ENCODE data around the gene DRGX.

DRGX gene

DNA sequence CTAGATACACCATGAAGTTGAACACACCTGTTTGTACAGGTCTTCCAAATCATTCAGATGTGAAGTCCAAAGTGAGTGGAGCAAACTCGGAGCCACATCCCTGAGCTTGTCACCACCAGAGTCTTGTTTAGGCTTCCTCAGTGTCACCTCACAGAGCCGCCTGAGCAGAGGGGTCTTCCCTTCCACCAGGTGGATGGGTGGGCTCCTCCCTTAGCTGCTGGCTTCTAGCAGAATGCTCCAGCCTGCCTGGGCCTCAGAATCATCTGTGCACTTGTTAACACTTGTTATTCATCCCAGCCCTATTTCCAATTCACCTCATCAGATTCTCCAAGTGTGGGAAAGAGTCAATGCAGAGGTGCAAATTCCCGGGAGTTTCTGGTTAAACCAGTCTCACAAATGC lies 64.5 kb downstream of the DRGX start:
- no peak overlapping the region for H3K9ac ChIP-seq
- H4K20me1 ChIP-seq: no peaks in the 10 kb centered on the region
- H3K4me3 ChIP-seq: no peak overlapping the region
- no peaks in the 10 kb centered on the region for H3K27me3 ChIP-seq
- no peaks in the 10 kb centered on the region for H3K36me3 ChIP-seq
- no peak for TF ChIP-seq Cebpa-rat (IDR thresholded peaks at IDR 0.05)
- H3K9me3 ChIP-seq (replicated peaks in 1 of 11): peaks cover 8 to 28% (median 17%) of the 10 kb centered on the region in 11 experiments; a peak in 17 of 22 replicates
- no peak overlapping the region for H3K4me2 ChIP-seq
- H3K27ac ChIP-seq: no peak overlapping the region
- peaks cover 0 to 8% (median 7%) of the 10 kb centered on the region in 10 experiments; a peak in 14 of 20 replicates for H3K4me1 ChIP-seq

- no peaks in the 10 kb centered on the region for H4K20me1 ChIP-seq
- no peak overlapping the region for H3K4me2 ChIP-seq
- peaks cover 4 to 17% (median 13%) of the 10 kb centered on the region in 11 experiments; a peak in 17 of 22 replicates for H3K9me3 ChIP-seq (replicated peaks in 1 of 11)
- no peaks in the 10 kb centered on the region for H3K27me3 ChIP-seq
- H3K4me3 ChIP-seq: no peak overlapping the region
- no peaks in the 10 kb centered on the region for H3K36me3 ChIP-seq
- H3K27ac ChIP-seq: no peak overlapping the region
- no peak for TF ChIP-seq Cebpa-rat (IDR thresholded peaks at IDR 0.05)
- peaks cover under 1 to 6% (median 4%) of the 10 kb centered on the region in 10 experiments; a peak in 13 of 20 replicates for H3K4me1 ChIP-seq
- H3K9ac ChIP-seq: no peak overlapping the region
These were observed 65.7 kb downstream of the DRGX start for GRCh38 chr10:49330127-49330665.

GRCh38 chr10:49329146-49329505 lies 66.8 kb downstream of the DRGX start:
- TF ChIP-seq Cebpa-rat (IDR thresholded peaks at IDR 0.05): no peak
- Histone ChIP-seq H3K9me3 (replicated peaks in 1 of 11) (peaks cover 0 to 7% (median 3%) of the 10 kb centered on the region in 11 experiments; a peak in 3 of 22 replicates), H3K4me1 (peaks cover 0 to 7% (median 0%) of the 10 kb centered on the region in 10 experiments; a peak in 4 of 20 replicates), H3K4me2 (peak overlapping the region in 1 of 11 experiments; percentile 29; a peak in 1 of 22 replicates), H3K4me3 (no peak overlapping the region), H3K27ac (no peak overlapping the region), H3K36me3 (no peaks in the 10 kb centered on the region), H3K9ac (no peak overlapping the region), H3K27me3 (no peaks in the 10 kb centered on the region), H4K20me1 (no peaks in the 10 kb centered on the region)

- no peak overlapping the region for H3K9ac ChIP-seq
- no peak overlapping the region for H3K4me3 ChIP-seq
- no peak overlapping the region for H3K27ac ChIP-seq
- H3K9me3 ChIP-seq (replicated peaks in 1 of 11): 0 out of 22 replicates have a peak, but pooled peaks cover 0 to 1% (median 0%) of the 10 kb centered on the region in 11 experiments
- H3K4me2 ChIP-seq: no peak overlapping the region
- no peaks in the 10 kb centered on the region for H4K20me1 ChIP-seq
- H3K27me3 ChIP-seq: no peaks in the 10 kb centered on the region
- no peaks in the 10 kb centered on the region for H3K36me3 ChIP-seq
- TF ChIP-seq Cebpa-rat (IDR thresholded peaks at IDR 0.05): no peak
- H3K4me1 ChIP-seq: peaks cover 0 to 7% (median 0%) of the 10 kb centered on the region in 10 experiments; a peak in 4 of 20 replicates
These were observed 67.3 kb downstream of the DRGX start for GRCh38 chr10:49328401-49329145.

DNA sequence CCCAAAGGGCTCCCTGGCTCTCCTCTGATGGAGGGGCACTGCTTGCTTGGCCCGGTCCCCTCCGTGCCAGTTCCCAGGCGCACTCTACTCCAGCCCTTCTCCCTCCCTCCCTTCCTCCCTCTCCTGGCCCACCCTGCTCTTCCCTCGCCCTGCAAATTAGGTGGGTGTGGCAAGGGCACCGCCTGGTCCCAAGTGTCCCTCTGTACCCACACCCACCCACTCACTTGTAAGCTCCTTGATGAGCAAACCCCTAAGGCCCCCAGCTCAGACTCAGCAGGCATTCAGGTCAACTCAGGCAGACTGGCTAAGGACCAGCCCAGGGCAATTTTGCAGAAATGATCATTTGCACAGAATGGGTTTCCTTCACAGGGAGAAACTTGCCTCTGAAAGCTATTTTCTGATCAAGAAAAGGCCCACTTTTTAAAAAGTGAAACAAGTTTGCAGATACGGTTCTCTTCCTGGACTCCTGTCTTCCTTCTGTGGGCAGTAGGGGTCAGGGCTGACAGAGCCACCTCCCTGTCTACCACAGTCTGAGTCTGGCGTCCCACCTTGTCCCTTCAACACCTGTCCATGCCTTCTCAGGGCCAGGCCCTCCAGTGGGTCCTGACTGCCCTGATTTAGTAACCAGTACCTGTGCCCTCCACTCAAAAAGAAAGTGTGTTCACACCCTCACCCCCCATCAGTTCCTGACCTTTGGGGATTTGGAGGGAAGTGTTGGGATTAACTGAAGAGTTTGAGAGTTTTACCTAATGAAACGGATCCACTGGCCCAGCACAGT lies 68.7 kb downstream of the DRGX start:
- TF ChIP-seq Cebpa-rat (IDR thresholded peaks at IDR 0.05): no peak
- no peaks in the 10 kb centered on the region for H3K36me3 ChIP-seq
- H3K4me2 ChIP-seq: no peak overlapping the region

DNA sequence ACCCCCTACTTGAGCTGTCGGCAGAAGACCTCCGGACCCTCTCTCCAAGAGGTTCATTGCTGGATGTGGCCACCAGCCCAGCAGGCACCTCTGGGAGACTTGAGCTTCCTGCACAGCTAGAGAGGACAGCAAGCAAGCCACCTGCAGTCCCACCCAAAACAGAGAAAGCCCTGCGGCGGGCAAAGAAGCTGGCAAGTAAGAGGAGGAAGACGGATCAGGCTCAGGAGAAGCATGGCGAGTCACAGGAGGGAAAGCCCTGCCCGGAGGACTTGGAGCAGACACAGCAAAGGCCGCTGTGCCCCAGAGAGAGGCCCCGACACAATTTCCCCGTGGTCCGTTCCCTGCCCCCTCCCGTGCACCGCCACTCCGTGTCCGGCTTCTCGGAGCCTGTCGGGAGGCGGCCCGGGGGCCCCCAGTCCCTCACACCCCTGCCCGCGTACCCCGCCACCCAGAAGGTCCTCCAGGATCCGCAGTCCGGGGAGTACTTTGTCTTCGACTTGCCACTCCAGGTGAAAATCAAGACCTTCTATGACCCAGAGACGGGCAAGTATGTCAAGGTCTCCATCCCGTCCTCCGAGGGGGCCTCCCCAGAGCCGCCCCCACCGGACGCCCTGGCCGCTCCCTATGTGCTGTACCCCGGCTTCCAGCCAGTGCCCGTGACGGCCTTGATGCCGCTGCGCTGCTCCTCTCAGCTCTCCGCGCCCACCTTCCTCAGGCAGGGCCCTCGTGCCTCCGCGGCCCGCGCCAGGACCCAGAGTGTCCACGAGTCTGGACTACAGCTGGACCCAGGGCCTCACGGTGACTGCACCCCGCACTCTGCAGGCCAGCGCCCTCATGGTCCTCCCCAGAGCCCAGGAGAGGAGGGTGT lies 69.7 kb downstream of the DRGX start:
- Histone ChIP-seq H3K9me3 (replicated peaks in 1 of 11) (no peaks in the 10 kb centered on the region), H3K9ac (no peak overlapping the region), H3K36me3 (no peaks in the 10 kb centered on the region), H4K20me1 (no peaks in the 10 kb centered on the region), H3K4me1 (peaks cover 0 to 7% (median 0%) of the 10 kb centered on the region in 10 experiments; a peak in 4 of 20 replicates), H3K27ac (no peak overlapping the region), H3K4me2 (no peak overlapping the region), H3K27me3 (no peaks in the 10 kb centered on the region), H3K4me3 (no peak overlapping the region)
- TF ChIP-seq Cebpa-rat (IDR thresholded peaks at IDR 0.05): no peak

More for the DNA sequence above, 68.7 kb downstream of the DRGX start:
- Histone ChIP-seq H4K20me1 (no peaks in the 10 kb centered on the region), H3K27ac (no peak overlapping the region), H3K9me3 (replicated peaks in 1 of 11) (no peaks in the 10 kb centered on the region), H3K4me3 (no peak overlapping the region), H3K27me3 (no peaks in the 10 kb centered on the region), H3K9ac (no peak overlapping the region), H3K4me1 (peaks cover 0 to 7% (median 0%) of the 10 kb centered on the region in 10 experiments; a peak in 4 of 20 replicates)

DNA sequence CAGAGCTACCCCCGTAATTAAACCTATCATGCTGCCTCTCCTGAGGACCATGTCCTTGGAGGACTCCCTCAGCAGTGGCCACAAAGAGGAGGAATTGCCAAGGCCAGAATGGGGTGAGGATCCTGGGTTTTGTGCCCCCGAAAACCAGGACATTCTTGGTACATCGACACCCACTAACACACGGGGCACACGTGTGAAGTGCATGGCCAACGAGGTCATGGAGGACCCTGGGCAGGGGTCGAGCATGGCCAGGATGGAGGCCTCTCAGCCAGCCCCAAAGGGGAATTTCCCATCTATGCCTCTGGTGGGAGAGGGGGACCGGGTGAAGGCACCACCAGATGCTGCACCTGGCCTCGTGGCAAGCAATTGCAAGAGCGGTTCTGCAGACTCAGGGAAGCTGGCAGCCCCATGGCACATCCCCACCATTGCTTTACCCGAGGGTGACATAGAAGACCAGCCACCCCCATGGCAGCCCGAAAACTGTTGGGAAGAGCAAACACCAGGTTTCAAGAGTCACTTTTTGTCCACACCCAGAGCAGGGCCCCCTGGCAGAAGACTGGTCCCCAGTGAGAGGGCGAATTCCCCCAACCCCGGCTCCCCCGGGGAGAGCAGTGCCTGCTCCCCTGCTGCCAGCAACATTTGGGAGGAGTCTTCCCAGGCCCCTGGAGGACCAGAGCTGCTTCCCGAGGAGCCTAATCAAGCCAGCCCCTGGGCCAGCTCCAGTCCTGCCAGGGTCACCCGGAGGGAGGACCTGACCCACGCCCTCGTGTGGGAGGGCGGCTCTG lies 70.6 kb downstream of the DRGX start:
- H3K36me3 ChIP-seq: no peaks in the 10 kb centered on the region
- no peaks in the 10 kb centered on the region for H4K20me1 ChIP-seq
- no peaks in the 10 kb centered on the region for H3K9me3 ChIP-seq (replicated peaks in 1 of 11)
- no peak overlapping the region for H3K9ac ChIP-seq
- H3K4me1 ChIP-seq: peaks cover 0 to 7% (median 0%) of the 10 kb centered on the region in 10 experiments; a peak in 5 of 20 replicates
- TF ChIP-seq Cebpa-rat (IDR thresholded peaks at IDR 0.05): no peak
- H3K4me2 ChIP-seq: 0 out of 22 replicates have a peak overlapping the region, but pooled peaks of 2 of the 11 experiments have one; percentile 3 to 4
- no peaks in the 10 kb centered on the region for H3K27me3 ChIP-seq
- no peak overlapping the region for H3K27ac ChIP-seq
- no peak overlapping the region for H3K4me3 ChIP-seq

GRCh38 chr10:49324711-49325110 lies 71.2 kb downstream of the DRGX start:
- Histone ChIP-seq H3K27me3 (no peaks in the 10 kb centered on the region), H3K4me2 (0 out of 22 replicates have a peak overlapping the region, but pooled peaks of 1 of the 11 experiments have one; percentile 4), H3K4me1 (peaks cover 0 to 9% (median 0%) of the 10 kb centered on the region in 10 experiments; a peak in 5 of 20 replicates), H4K20me1 (no peaks in the 10 kb centered on the region), H3K27ac (no peak overlapping the region), H3K9me3 (replicated peaks in 1 of 11) (no peaks in the 10 kb centered on the region), H3K36me3 (no peaks in the 10 kb centered on the region), H3K9ac (no peak overlapping the region), H3K4me3 (no peak overlapping the region)
- no peak for TF ChIP-seq Cebpa-rat (IDR thresholded peaks at IDR 0.05)
